Measurements from ENCODE around the gene GNG7.

GNG7 gene

DNA sequence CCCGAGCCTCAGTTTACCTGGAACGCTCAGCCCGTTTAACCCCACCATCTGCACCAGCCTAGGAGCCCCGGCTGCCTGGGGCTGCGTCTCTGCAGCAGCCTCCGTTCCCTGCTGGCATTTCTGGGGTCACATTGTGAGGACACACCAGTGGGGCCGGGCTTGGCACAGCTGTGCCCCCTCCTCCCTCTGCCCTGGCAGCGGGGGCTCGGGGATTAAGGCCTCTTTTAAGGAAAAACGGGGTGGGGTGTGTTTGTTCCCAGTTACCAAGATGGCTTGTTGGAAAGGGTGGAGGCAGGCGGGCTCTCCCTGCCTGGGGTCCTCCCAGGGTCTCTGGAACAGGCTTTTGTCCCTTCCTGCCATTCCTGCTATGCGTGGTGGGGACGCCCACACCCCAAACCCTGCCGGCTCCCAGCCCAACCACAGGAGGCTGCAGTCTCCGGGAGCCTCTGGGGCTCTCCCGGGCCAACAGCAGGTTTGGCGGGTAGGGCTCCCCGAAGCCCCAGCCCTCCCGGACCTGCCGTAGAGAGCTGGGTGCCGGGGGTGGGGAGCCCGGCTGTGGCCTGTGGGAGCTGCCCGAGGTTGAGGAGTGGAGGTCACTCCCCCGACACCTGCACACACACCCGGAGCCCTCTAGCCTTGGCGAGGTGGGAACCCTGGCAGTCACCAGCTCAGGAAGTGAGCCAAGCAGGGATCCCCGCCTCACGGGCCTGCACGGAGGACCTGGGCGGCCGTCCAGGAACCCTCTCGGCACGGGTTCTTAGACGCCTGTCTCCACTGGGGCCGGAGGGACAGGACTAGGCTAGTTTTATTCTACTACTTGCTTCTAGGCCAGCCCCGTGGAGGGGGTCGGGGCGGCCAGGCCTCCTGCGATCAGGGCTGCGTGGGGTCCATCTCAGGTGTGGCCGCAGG is 189.7 kb downstream of the GNG7 start:
- H3K27me3 ChIP-seq (ENCODE audit: insufficient read depth, poor library complexity, severe bottlenecking) = no peaks in the 10 kb centered on the region
- 0 out of 3 replicates have a peak, but pooled peaks have one; percentile 21 for ATAC-seq (ENCODE audit: low read depth)
- H3K9me3 ChIP-seq (ENCODE audit: severe bottlenecking) = no peaks in the 10 kb centered on the region
- H3K4me1 ChIP-seq (ENCODE audit: insufficient read depth, poor library complexity, severe bottlenecking) = no peaks in the 10 kb centered on the region
- TF ChIP-seq, protein P1, sequence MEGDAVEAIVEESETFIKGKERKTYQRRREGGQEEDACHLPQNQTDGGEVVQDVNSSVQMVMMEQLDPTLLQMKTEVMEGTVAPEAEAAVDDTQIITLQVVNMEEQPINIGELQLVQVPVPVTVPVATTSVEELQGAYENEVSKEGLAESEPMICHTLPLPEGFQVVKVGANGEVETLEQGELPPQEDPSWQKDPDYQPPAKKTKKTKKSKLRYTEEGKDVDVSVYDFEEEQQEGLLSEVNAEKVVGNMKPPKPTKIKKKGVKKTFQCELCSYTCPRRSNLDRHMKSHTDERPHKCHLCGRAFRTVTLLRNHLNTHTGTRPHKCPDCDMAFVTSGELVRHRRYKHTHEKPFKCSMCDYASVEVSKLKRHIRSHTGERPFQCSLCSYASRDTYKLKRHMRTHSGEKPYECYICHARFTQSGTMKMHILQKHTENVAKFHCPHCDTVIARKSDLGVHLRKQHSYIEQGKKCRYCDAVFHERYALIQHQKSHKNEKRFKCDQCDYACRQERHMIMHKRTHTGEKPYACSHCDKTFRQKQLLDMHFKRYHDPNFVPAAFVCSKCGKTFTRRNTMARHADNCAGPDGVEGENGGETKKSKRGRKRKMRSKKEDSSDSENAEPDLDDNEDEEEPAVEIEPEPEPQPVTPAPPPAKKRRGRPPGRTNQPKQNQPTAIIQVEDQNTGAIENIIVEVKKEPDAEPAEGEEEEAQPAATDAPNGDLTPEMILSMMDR (IDR thresholded peaks at IDR 0.05; ENCODE audit: poor library complexity, severe bottlenecking) = no peak
- H3K36me3 ChIP-seq (ENCODE audit: low read depth) = no peaks in the 10 kb centered on the region
- no peak overlapping the region for H3K4me3 ChIP-seq (ENCODE audit: severe bottlenecking)
- no peak for DNase-seq (ENCODE audit: low spot score)
- no peak overlapping the region for H3K27ac ChIP-seq (ENCODE audit: poor library complexity, severe bottlenecking)

DNA sequence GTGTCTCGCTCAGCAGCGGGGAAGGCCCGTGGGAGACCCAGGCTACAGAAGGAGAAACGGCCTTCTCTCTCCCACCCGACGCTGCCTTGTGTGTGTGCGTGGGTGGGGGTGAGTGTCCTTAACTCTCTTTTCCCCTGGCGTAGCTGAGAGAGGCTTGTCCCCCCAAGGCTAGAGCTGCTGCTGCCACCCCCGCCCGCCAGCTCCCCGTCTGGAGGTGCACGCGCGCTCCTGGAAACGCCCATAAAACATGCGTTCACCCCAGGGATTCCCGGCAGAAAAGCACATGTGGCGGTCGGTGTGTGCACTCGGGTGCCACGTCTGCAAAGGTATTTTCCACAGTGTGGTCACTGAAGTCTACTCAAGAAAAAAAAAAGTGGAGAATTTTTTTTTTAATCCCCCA is 190.5 kb downstream of the GNG7 start:
- H3K4me3 ChIP-seq (ENCODE audit: severe bottlenecking) = no peak overlapping the region
- ATAC-seq (ENCODE audit: low read depth) = no peak
- H3K4me1 ChIP-seq (ENCODE audit: insufficient read depth, poor library complexity, severe bottlenecking) = peaks cover 3% of the 10 kb centered on the region
- H3K9me3 ChIP-seq (ENCODE audit: severe bottlenecking) = no peaks in the 10 kb centered on the region
- no peaks in the 10 kb centered on the region for H3K27me3 ChIP-seq (ENCODE audit: insufficient read depth, poor library complexity, severe bottlenecking)
- no peaks in the 10 kb centered on the region for H3K36me3 ChIP-seq (ENCODE audit: low read depth)
- H3K27ac ChIP-seq (ENCODE audit: poor library complexity, severe bottlenecking) = no peak overlapping the region
- DNase-seq (ENCODE audit: low spot score) = no peak
- TF ChIP-seq, protein P1 (IDR thresholded peaks at IDR 0.05; ENCODE audit: poor library complexity, severe bottlenecking) = no peak

DNA sequence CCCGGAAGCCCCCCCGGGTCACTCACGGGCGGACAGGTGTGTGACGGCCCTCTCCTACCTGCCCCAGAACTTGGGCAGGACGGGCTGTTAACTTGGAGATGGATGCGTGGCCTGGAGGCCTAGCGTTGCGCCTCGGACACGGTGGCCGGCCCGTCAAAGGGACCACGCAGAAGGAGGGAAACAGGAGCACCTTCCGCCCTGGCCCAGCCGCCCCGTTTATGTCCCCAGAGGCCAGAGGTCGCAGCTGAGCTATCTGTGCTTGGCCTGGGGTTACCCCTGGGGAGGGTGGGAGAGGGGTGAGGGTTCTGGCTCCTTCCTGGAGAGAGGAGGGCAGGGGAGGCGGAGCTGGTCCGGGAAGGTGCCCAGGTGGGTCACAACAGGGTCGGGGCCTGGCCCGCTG is 190.9 kb downstream of the GNG7 start:
- no peak for ATAC-seq (ENCODE audit: low read depth)
- H3K27ac ChIP-seq (ENCODE audit: poor library complexity, severe bottlenecking) = no peak overlapping the region
- peaks cover 6% of the 10 kb centered on the region for H3K4me1 ChIP-seq (ENCODE audit: insufficient read depth, poor library complexity, severe bottlenecking)
- TF ChIP-seq, protein P1 (IDR thresholded peaks at IDR 0.05; ENCODE audit: poor library complexity, severe bottlenecking) = no peak
- no peak overlapping the region for H3K4me3 ChIP-seq (ENCODE audit: severe bottlenecking)
- no peak for DNase-seq (ENCODE audit: low spot score)
- H3K27me3 ChIP-seq (ENCODE audit: insufficient read depth, poor library complexity, severe bottlenecking) = no peaks in the 10 kb centered on the region
- no peaks in the 10 kb centered on the region for H3K9me3 ChIP-seq (ENCODE audit: severe bottlenecking)
- H3K36me3 ChIP-seq (ENCODE audit: low read depth) = no peaks in the 10 kb centered on the region

DNA sequence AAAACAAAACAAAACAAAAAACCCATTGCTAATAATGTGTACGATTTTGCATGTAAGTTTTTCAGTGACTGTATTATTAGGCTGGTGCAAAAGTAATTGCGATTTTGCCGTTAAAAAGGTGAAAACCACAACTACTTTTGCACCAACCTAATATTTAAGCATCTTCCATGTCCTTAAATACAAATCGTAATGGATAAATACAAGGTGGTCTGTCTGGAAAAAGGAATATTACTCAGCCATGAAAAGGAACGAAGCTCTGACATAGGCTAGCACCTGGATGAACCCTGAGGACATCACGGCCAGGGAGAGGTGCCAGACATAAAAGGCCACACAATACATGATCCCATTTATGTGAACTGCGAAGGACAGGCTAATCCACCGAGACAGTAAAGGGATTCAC is 193.4 kb downstream of the GNG7 start:
- Histone ChIP-seq H3K27me3 (ENCODE audit: insufficient read depth, poor library complexity, severe bottlenecking) (no peaks in the 10 kb centered on the region), H3K4me1 (ENCODE audit: insufficient read depth, poor library complexity, severe bottlenecking) (peaks cover 8% of the 10 kb centered on the region)

More for the DNA sequence above, 193.4 kb downstream of the GNG7 start:
- TF ChIP-seq, protein P1 (IDR thresholded peaks at IDR 0.05; ENCODE audit: poor library complexity, severe bottlenecking) = no peak
- no peak overlapping the region for H3K4me3 ChIP-seq (ENCODE audit: severe bottlenecking)
- ATAC-seq (ENCODE audit: low read depth) (no peak), DNase-seq (ENCODE audit: low spot score) (no peak)
- no peak overlapping the region for H3K27ac ChIP-seq (ENCODE audit: poor library complexity, severe bottlenecking)
- H3K36me3 ChIP-seq (ENCODE audit: low read depth) = no peaks in the 10 kb centered on the region
- no peaks in the 10 kb centered on the region for H3K9me3 ChIP-seq (ENCODE audit: severe bottlenecking)
